ENCODE measurements around the gene KRTAP5-7. TPM values are rescaled to one million over a fixed set of nuclear protein-coding genes. Genes with fewer than 3 reads are reported as not detected.
"Not testable (repeated sequence)": the region's sequence is repeated elsewhere in the genome, so short reads cannot be mapped to it uniquely, and the experiment has no call there.

KRTAP5-7 gene
- total RNA-seq, 4 donors from 2014 or later: 0.38 TPM; not detected in 3

- intact Hi-C loops (cut with DNase I): no loop called here
- Histone ChIP-seq H3K27ac (no peak overlapping the region), H3K27me3 (no peaks in the 10 kb centered on the region), H3K36me3 (no peaks in the 10 kb centered on the region), H3K9me3 (no peaks in the 10 kb centered on the region), H3K4me3 (no peak overlapping the region), H3K4me1 (no peaks in the 10 kb centered on the region)
- no peak for DNase-seq
- TF ChIP-seq POLR2A (IDR thresholded peaks at IDR 0.05): no peak
- TF ChIP-seq, protein P1, sequence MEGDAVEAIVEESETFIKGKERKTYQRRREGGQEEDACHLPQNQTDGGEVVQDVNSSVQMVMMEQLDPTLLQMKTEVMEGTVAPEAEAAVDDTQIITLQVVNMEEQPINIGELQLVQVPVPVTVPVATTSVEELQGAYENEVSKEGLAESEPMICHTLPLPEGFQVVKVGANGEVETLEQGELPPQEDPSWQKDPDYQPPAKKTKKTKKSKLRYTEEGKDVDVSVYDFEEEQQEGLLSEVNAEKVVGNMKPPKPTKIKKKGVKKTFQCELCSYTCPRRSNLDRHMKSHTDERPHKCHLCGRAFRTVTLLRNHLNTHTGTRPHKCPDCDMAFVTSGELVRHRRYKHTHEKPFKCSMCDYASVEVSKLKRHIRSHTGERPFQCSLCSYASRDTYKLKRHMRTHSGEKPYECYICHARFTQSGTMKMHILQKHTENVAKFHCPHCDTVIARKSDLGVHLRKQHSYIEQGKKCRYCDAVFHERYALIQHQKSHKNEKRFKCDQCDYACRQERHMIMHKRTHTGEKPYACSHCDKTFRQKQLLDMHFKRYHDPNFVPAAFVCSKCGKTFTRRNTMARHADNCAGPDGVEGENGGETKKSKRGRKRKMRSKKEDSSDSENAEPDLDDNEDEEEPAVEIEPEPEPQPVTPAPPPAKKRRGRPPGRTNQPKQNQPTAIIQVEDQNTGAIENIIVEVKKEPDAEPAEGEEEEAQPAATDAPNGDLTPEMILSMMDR (IDR thresholded peaks at IDR 0.05): no peak
- WGBS, 2 donors: 84 to 86% methylated on average over 9 of the region's 9 CpGs
Observed at GRCh38 chr11:71535825-71536224, 8.8 kb downstream of the KRTAP5-7 start.

GRCh38 chr11:71537537-71537936 is 10.5 kb downstream of the KRTAP5-7 start:
- TF ChIP-seq, protein P1 (IDR thresholded peaks at IDR 0.05): no peak
- TF ChIP-seq POLR2A (IDR thresholded peaks at IDR 0.05): no peak
- Histone ChIP-seq H3K27ac (no peak overlapping the region), H3K36me3 (no peaks in the 10 kb centered on the region), H3K4me3 (no peak overlapping the region), H3K27me3 (no peaks in the 10 kb centered on the region), H3K4me1 (no peaks in the 10 kb centered on the region), H3K9me3 (no peaks in the 10 kb centered on the region)
- intact Hi-C loops (cut with DNase I): no loop called here
- 69 to 74% methylated on average over 9 of the region's 9 CpGs for WGBS, 2 donors
- DNase-seq: no peak

DNA sequence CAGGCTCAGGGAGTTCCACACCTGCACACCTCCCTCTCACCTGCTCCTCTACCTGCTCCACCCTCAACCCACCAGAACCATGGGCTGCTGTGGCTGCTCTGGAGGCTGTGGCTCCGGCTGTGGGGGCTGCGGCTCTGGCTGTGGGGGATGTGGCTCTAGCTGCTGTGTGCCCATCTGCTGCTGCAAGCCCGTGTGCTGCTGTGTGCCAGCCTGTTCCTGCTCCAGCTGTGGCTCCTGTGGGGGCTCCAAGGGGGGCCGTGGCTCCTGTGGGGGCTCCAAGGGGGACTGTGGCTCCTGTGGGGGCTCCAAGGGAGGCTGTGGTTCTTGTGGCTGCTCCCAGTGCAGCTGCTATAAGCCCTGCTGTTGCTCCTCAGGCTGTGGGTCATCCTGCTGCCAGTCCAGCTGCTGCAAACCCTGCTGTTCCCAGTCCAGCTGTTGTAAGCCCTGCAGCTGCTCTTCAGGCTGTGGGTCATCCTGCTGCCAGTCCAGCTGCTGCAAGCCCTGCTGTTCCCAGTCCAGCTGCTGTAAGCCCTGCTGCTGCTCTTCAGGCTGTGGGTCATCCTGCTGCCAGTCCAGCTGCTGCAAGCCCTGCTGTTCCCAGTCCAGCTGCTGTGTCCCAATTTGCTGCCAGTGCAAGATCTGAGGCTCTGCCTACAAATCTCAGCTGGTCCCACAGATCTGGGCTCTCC is 11.1 kb downstream of the KRTAP5-7 start, which contains the start of gene KRTAP5-8:
Gene KRTAP5-8 (plus strand): TSS at position 49 of the 689 bp plus-strand sequence. CDS start 31 bp downstream, at position 80.
- H3K36me3 ChIP-seq; H3K9me3 ChIP-seq; H3K27ac ChIP-seq; H3K27me3 ChIP-seq; intact Hi-C loops (cut with DNase I); DNase-seq; H3K4me1 ChIP-seq; H3K4me3 ChIP-seq: not testable (repeated sequence)
- WGBS, 2 donors: no CpG with 5 or more reads among the region's 4 CpGs

DNA sequence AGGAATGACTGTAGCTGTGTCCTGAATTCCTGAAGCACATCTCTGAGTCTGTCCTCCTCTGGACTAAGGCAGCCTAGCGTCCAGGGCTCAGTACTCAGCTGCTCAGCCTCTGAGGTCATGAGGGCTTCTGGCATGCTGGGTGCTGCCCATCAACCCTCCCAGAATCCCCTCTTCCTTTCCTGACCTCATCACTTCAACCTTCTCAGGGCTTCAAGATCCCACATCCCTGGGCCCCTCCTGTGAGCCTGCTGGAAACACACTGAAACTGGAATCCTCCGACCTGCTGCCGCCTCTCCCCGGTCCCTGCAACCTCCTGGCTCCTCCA is 11.6 kb downstream of the KRTAP5-7 start:
- no peaks in the 10 kb centered on the region for H3K27me3 ChIP-seq
- H3K27ac ChIP-seq: no peak overlapping the region
- 81 to 85% methylated on average over 3 to 4 of the region's 4 CpGs for WGBS, 2 donors
- intact Hi-C loops (cut with DNase I): no loop called here
- no peaks in the 10 kb centered on the region for H3K4me1 ChIP-seq
- no peaks in the 10 kb centered on the region for H3K36me3 ChIP-seq
- no peak for TF ChIP-seq POLR2A (IDR thresholded peaks at IDR 0.05)
- TF ChIP-seq, protein P1 (IDR thresholded peaks at IDR 0.05): no peak
- no peaks in the 10 kb centered on the region for H3K9me3 ChIP-seq
- DNase-seq: no peak
- no peak overlapping the region for H3K4me3 ChIP-seq

GRCh38 chr11:71539017-71539416 is 11.9 kb downstream of the KRTAP5-7 start:
- intact Hi-C loops (cut with DNase I): no loop called here
- WGBS, 2 donors: 81 to 84% methylated on average over 11 of the region's 11 CpGs

DNA sequence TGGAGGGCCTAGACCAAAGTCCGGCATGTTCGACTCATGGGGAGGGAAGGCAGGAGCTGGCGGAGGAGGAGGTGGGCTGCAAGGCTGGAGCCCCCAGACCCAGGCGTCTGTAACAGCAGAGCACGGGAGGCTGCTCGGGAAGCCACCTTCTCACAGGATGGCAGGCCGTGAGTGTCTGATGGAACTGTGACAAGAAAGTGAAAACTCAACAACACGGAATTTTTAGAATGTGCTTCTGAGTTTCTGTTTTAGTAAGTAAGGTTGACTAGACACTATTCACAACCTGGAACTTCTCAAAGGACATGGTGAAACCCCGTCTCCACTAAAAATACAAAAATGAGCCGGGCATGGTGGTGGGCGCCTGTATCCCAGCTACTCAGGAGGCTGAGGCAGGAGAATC is 12.9 kb downstream of the KRTAP5-7 start:
- not testable (repeated sequence) for DNase-seq

More at GRCh38 chr11:71539017-71539416, 11.9 kb downstream of the KRTAP5-7 start:
- Histone ChIP-seq H3K36me3 (no peaks in the 10 kb centered on the region), H3K27ac (no peak overlapping the region), H3K27me3 (no peaks in the 10 kb centered on the region), H3K9me3 (no peaks in the 10 kb centered on the region), H3K4me1 (no peaks in the 10 kb centered on the region), H3K4me3 (no peak overlapping the region)
- no peak for DNase-seq
- TF ChIP-seq, protein P1 (IDR thresholded peaks at IDR 0.05): no peak
- no peak for TF ChIP-seq POLR2A (IDR thresholded peaks at IDR 0.05)

GRCh38 chr11:71540521-71541304 is 13.6 kb downstream of the KRTAP5-7 start:
- H3K27ac ChIP-seq; H3K36me3 ChIP-seq; DNase-seq; H3K4me3 ChIP-seq; H3K4me1 ChIP-seq; H3K27me3 ChIP-seq; H3K9me3 ChIP-seq; intact Hi-C loops (cut with DNase I): not testable (repeated sequence)
- 81 to 85% methylated on average over 9 of the region's 9 CpGs for WGBS, 2 donors

More for the DNA sequence above, 12.9 kb downstream of the KRTAP5-7 start:
- intact Hi-C loops (cut with DNase I); H3K27ac ChIP-seq; H3K36me3 ChIP-seq; H3K9me3 ChIP-seq; H3K4me3 ChIP-seq; H3K4me1 ChIP-seq; H3K27me3 ChIP-seq: not testable (repeated sequence)
- 78 to 95% methylated on average over 8 to 9 of the region's 11 CpGs for WGBS, 2 donors

All from esophagus squamous epithelium (tissue), 5 donors.